GM20431 (cell line): ENCODE data around the gene KCTD13.
"Not testable (repeated sequence)": the region's sequence is repeated elsewhere in the genome, so short reads cannot be mapped to it uniquely, and the experiment has no call there.

Experiments
- in situ Hi-C: fragments of 300-500 bp; cut with MseI, MboI; formaldehyde crosslinking; loops from one replicate; pipeline ENCODE4 v1.15.0; 2020; ENCODE audit warnings: low sequenced_read_pairs; ENCODE audit not compliant: unreplicated experiment

Gene KCTD13, protein sequence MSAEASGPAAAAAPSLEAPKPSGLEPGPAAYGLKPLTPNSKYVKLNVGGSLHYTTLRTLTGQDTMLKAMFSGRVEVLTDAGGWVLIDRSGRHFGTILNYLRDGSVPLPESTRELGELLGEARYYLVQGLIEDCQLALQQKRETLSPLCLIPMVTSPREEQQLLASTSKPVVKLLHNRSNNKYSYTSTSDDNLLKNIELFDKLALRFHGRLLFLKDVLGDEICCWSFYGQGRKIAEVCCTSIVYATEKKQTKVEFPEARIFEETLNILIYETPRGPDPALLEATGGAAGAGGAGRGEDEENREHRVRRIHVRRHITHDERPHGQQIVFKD

DNA sequence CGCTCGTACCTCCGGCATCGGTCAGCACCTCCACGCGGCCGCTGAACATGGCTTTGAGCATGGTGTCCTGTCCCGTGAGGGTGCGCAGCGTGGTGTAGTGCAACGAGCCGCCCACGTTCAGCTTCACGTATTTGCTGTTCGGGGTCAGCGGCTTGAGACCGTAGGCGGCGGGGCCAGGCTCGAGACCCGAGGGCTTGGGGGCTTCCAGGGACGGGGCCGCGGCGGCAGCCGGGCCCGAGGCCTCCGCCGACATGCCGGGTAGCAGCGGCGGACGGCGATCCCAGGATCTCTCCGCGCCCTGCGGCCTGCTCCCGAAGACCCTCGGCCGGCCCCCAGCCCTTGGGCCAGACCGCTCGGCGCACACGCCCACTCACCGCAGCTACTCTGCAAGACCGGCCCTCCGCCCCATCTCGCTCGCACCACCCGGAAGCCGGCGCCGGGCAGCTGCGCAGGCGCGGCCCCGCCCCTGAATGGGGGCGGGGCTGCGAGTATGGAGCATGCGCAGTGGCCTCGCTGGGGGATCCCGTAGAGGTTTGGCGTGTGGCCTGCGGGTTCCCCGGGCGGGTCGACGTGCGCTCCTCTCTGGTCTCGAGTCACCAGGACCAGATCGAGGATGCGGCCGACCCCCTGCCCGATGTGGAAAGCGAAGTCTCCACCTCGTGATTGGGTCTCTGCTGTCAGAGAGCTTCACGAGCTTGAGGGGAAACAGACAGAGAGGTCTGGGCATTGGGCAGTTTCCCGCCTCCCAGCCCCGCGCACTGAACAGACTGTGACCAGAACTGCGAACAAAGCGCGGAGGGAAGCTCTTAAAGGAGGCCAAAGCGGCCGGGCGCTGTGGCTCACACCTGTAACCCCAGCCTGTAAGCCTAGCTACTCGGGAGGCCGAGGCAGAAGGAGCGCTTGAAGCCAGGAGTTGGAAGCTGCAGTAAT, at the start of gene KCTD13:
Gene KCTD13, minus strand, starts transcription at position 446 of the 930 bp plus-strand sequence. Its CDS starts 193 bp downstream, at position 253.
- in situ Hi-C loops: no loop called here

DNA sequence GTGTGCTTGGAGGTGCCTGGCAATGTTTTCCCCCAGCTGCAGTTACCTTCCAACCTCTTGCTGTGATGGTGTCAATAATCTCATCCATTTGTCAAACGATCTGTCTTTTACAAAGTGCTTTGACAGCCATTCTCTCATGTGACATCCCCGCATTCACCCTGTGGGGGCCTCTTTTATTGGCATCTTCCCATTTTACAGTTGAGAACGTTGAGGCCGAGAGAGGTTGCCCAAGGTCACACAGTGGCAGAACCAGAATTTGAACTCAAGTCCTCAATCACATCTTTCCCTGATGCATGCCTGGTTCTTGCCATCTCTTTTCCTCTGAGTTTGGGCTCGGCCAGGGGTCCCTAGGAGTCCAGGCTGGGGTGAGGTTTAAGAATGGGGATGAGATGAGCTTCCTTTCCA, 49.1 kb upstream of the KCTD13 start:
- in situ Hi-C loops: no loop called here

- in situ Hi-C loops: no loop called here
Observed at GRCh38 chr16:29974291-29975133, 48.5 kb upstream of the KCTD13 start.

GRCh38 chr16:29973384-29974246, 47.6 kb upstream of the KCTD13 start, which contains the start of gene TAOK2:
Gene TAOK2 (plus strand): TSS chr16:29973868. CDS start chr16:29977773, 3,905 bp downstream.
- in situ Hi-C loops: no loop called here

DNA sequence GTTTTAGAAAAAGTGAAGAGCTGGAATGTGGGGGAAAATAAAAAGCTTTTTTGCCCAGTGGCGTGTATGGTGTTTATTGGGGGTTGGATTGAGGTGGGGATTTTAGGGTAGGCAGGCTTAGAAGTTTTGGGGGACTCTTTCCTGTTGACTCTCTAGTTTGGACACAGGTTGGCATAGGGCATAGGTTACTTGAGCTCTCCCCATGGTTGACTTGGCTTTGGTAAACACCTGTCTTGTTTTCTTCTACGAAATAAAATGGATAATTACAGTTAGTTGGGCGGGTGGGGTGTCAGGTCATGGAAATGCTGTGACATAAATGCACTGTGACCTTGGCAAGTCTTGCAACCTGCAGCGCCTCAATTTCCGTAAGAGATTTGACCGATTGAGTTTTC, 47.0 kb upstream of the KCTD13 start:
- in situ Hi-C loops: no loop called here

- in situ Hi-C loops: no loop called here
Observed at GRCh38 chr16:29972500-29972899, 46.5 kb upstream of the KCTD13 start.

- in situ Hi-C loops: no loop called here
Observed at GRCh38 chr16:29971304-29971703, 45.3 kb upstream of the KCTD13 start.

DNA sequence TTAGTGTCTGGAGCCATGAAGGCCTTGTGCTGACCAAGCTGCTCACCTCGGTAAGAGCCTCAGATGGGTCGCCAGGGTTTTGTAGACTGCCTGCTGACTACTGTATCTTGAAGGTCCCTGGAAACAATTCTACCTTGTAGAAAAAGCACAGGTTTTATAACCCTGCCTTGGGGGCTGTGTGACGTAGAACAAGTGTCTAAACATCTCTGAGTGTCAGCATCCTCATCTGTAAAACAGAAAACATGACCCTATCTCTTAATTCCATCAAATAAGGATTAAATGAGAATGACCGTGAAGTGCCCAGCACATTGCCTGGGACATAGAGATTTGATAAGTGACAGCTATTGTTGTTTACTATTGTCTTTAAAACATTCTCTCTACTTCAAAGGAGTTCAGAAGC, 42.2 kb upstream of the KCTD13 start:
- in situ Hi-C loops: no loop called here

- in situ Hi-C loops: no loop called here
Observed at GRCh38 chr16:29963021-29963743, 37.2 kb upstream of the KCTD13 start.

DNA sequence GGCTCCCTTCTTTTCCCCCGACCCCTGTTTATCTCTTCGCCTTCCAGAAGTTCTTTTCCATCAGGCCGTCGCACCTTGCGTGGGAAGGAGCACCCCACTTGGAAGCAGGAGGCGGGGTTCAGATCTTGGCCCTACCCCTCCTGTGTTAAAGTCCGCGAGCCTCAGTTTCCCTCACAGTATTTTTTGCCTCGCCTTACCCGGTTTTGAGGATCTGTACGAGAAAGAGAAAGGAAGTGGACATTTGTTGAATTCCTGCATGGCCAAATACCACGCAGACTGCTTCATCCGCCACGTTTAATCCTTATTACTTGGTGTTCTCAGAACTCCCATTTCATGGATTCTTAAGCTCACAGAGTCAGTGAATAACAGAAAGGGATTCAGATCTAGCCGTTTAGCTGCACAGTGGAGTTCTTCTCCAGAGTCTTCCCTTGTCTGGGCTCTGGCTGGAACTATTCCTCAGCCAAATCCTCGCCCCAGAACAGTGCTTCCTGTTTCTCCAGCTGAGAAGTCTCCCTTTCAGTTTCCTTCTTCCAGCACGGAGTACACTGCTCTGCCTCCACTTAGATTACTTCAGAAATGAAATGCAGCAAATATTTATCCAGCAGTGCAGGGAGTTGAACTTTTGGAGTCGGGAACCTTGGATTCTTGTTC, 36.4 kb upstream of the KCTD13 start:
- in situ Hi-C loops: no loop called here

- in situ Hi-C loops: no loop called here
Observed at GRCh38 chr16:29961479-29962343, 35.7 kb upstream of the KCTD13 start, which contains the start of gene TMEM219. Gene TMEM219 (plus strand): TSS chr16:29962079. CDS start chr16:29963144, 1,065 bp downstream.

DNA sequence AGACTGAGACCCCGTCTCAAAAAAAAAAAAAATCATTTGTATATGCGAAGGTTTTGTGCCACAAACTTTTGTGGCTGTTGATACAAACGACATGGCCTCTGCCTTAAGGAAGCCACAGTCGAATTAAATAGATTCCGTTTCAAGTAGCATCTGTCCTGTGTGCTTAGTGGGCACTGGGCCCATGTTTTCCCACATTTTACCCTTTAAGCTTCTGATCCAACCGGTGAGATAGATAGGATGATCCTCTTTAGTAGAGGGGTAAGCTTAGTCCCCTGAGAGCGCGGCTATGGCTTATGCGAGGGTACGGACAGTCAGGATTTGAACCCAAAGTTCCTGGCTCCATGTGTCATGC, 35.1 kb upstream of the KCTD13 start:
- in situ Hi-C loops: no loop called here

- in situ Hi-C loops: not testable (repeated sequence)
Observed at GRCh38 chr16:29959821-29960220, 33.8 kb upstream of the KCTD13 start.

DNA sequence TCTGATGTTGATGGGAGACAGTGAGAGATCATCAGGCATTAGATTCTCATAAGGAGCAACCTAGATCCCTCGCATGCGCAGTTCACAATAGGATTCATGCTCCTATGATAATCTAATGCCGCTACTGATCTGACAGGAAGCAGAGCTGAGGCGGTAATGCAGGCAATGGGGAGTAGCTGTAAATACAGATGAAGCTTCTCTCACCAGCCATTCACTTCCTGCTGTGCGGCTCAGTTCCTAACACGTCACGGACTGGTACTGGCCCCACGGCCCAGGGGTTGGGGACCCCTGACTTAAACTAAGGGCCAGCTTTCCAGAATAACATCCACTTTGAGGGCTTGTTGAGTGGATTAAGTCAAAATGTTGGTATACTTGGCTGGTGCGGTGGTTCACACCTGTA, 33.3 kb upstream of the KCTD13 start:
- in situ Hi-C loops: no loop called here

- in situ Hi-C loops: no loop called here
Observed at GRCh38 chr16:29958756-29959155, 32.7 kb upstream of the KCTD13 start.

DNA sequence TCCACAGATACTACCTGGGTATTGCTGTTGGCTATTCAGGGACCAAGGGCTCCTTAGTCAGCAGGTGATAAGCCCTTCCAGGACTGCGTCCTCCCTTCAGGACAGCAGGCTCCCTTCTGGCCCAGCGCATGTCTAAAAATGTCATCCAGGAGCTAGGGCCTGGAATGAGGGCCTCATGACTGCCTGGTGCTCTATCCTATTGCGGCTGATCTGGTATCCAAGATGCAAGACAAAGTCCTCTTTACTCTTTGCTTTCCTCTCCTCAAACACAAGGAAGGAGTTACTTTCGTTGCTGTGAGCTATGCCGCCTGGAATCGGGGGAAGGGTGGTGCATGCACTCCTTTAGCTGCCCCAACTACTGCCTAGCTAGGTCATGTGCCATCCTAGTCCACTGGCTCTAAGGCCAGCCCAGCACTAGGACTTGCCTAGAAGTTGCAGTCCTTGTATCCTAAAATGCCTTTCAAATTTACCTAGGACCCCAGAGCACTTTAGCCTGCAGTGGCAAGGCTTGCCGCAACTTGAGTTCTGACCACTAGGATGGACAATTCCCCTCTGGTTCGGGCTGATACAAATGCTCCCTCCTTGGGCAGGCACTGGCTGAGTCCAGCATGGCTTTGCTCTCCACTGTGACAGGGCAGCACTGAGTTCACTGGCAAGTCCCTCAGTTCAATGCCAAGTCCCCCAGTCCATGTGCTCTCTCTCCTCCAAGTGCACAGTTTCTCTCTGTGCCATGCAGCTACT, 25.8 kb upstream of the KCTD13 start:
- in situ Hi-C loops: no loop called here
